Effector memory CD4-positive, alpha-beta T cell (primary cell): ENCODE results near the gene DHRS3.
"Not testable (repeated sequence)": the region's sequence is repeated elsewhere in the genome, so short reads cannot be mapped to it uniquely, and the experiment has no call there.

Experiments used
- DNase-seq, 3 donors: peaks; one replicate each; pipeline ENCODE4 v3.0.0-alpha.2; 2020
- H3K27ac ChIP-seq: 2 replicates; pipeline ENCODE4 v1.7.0; 2013; ENCODE audit warnings: mild to moderate bottlenecking, low read length, moderate library complexity; ENCODE audit not compliant: insufficient read depth, poor library complexity, severe bottlenecking
- H3K27me3 ChIP-seq: replicated peaks from 2 replicates; pipeline ENCODE4 v1.7.0; 2013; ENCODE audit warnings: mild to moderate bottlenecking, low read length; ENCODE audit not compliant: insufficient read depth, control insufficient read depth, poor library complexity, severe bottlenecking
- H3K36me3 ChIP-seq: 2 replicates; pipeline ENCODE4 v1.7.0; 2013; ENCODE audit warnings: mild to moderate bottlenecking, low read length, moderate library complexity; ENCODE audit not compliant: control insufficient read depth, insufficient read depth
- H3K4me1 ChIP-seq: 2 replicates; pipeline ENCODE4 v1.7.0; 2013; ENCODE audit warnings: low read length, mild to moderate bottlenecking; ENCODE audit not compliant: control insufficient read depth, insufficient read depth, poor library complexity, severe bottlenecking
- H3K4me3 ChIP-seq: 2 replicates; pipeline ENCODE4 v1.7.0; 2013; ENCODE audit warnings: low read length, low read depth, mild to moderate bottlenecking; ENCODE audit not compliant: insufficient read depth, poor library complexity, severe bottlenecking
- H3K9me3 ChIP-seq: 2 replicates; pipeline ENCODE4 v1.7.0; 2013; ENCODE audit warnings: mild to moderate bottlenecking, low read length, moderate library complexity; ENCODE audit not compliant: control insufficient read depth
- total RNA-seq, 3 donors: gene quantifications; one replicate each; lab custom pipeline; 2026; lab: John Stamatoyannopoulos, UW

Gene DHRS3, protein sequence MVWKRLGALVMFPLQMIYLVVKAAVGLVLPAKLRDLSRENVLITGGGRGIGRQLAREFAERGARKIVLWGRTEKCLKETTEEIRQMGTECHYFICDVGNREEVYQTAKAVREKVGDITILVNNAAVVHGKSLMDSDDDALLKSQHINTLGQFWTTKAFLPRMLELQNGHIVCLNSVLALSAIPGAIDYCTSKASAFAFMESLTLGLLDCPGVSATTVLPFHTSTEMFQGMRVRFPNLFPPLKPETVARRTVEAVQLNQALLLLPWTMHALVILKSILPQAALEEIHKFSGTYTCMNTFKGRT
- 35.0 to 50.3 (median 41.9) reads per million in 3 donors for total RNA-seq

DNA sequence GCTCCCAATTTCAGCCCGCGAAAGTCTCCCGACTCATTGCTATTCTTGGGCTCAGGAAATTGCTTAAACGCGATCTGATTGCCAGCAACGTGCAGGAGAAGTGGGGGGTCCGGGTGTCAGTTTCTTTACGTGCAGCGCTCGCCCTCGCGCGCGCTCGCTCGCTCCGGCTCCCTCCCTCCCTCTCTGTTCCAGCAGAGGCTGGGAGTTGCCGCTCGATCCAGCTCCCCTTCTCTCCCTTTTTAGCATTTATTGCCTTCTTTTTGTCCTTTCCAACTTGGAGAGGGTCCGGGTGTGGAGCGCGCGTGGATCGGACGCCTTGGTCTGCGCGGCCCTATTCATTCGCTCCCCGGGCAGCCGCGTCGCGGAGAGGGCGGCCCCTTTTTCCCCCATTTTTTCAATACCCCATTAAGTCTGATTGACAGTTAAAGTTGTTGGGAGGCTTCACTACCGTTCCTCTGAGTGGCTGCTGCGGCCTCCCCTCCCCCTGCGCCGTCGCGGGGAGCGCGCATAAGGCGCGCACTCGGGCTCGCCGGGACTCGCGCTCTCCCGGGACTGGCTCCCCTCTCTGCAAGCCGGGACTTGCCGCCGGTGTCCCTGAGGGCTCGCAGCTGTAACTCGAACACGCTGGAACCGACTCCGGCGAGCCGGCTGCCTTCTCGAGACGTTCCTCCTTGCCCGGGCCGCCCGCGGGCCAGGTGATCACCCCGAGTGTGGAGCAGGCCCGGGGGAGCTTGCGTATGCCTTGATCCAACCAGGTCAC, at the start of gene DHRS3:
TSS of gene DHRS3 (minus strand) at position 310 of the 760 bp plus-strand sequence. CDS start 862 bp downstream, outside the sequence.
- no peaks in the 10 kb centered on the region for H3K27me3 ChIP-seq
- DNase-seq = peak; percentile 43 to 59 (median 53)
- peaks cover 38% of the 10 kb centered on the region for H3K4me1 ChIP-seq
- no peaks in the 10 kb centered on the region for H3K36me3 ChIP-seq
- H3K9me3 ChIP-seq = no peaks in the 10 kb centered on the region
- H3K27ac ChIP-seq = peak within 1 kb of the TSS; percentile 79
- H3K4me3 ChIP-seq = peak within 1 kb of the TSS; percentile 96

DNA sequence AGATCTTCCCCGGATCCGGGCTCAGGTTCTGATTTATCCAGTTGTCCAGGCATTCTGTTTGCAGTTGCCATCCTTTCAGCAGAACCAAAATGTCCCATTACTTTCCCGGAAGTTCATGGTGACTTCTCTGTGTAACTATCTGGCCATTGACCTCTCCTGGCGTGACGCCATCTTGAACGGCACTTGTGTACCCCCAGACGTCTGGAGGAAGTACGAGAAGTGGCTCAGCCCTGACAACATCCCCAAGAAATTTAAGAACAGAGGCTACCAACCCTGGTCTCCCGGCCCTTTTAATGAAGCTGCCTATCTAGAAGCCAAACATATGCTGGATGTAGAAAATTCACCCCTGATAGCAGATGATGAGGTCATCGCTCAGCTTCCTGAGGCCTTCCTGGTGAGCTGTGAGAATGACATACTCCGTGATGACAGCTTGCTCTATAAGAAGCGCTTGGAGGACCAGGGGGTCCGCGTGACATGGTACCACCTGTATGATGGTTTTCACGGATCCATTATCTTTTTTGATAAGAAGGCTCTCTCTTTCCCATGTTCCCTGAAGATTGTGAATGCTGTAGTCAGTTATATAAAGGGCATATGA, 48.2 kb upstream of the DHRS3 start:
- no peak for DNase-seq
- Histone ChIP-seq H3K4me1 (no peaks in the 10 kb centered on the region), H3K36me3 (no peaks in the 10 kb centered on the region), H3K9me3 (no peaks in the 10 kb centered on the region), H3K27ac (no peak overlapping the region), H3K27me3 (no peaks in the 10 kb centered on the region), H3K4me3 (no peak overlapping the region)

DNA sequence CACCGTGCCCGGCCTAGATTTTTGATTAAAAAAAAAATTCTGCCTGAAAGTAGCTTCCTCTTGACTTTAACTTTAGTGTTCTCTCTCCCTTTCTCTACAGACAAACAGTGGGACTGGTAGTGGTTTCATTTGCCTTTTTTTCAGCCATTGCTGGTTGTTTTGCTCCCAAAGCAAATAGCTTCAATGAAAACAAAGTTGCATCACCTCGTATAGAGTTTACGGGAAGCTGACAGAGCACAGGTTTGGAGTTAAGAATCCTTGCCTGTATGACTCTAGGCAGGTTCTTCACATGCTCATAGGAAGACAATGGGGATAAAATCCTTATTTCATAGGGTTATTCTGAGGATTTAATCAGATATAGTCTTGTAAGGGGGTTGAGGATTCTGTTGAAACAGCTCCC, 47.5 kb upstream of the DHRS3 start:
- Histone ChIP-seq H3K9me3 (no peaks in the 10 kb centered on the region), H3K27me3 (no peaks in the 10 kb centered on the region), H3K4me3 (no peak overlapping the region)

DNA sequence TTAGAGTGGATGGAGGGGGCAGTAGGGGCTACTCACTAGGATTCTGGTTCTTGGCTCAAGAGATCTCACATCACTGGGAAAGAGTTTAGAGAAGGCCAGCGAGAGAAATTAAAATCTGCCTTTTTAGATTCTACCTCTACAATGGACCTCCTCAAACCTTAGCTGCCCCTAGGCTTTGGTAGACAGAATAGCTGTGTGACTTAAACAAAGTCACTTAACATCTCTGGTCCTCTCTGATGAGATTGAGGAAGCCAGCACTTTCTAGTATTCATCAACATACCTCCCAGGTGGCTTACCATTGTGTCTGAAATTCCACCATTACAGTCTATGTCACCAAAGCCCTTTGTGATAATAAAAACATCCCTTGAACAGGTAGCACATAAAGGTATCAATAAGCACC, 44.5 kb upstream of the DHRS3 start:
- Histone ChIP-seq H3K4me3 (no peak overlapping the region), H3K27me3 (no peaks in the 10 kb centered on the region), H3K4me1 (no peaks in the 10 kb centered on the region), H3K9me3 (no peaks in the 10 kb centered on the region), H3K36me3 (no peaks in the 10 kb centered on the region), H3K27ac (no peak overlapping the region)
- DNase-seq = no peak

More for the DNA sequence above, 47.5 kb upstream of the DHRS3 start:
- H3K27ac ChIP-seq = no peak overlapping the region
- no peak for DNase-seq
- no peaks in the 10 kb centered on the region for H3K36me3 ChIP-seq
- H3K4me1 ChIP-seq = no peaks in the 10 kb centered on the region

DNA sequence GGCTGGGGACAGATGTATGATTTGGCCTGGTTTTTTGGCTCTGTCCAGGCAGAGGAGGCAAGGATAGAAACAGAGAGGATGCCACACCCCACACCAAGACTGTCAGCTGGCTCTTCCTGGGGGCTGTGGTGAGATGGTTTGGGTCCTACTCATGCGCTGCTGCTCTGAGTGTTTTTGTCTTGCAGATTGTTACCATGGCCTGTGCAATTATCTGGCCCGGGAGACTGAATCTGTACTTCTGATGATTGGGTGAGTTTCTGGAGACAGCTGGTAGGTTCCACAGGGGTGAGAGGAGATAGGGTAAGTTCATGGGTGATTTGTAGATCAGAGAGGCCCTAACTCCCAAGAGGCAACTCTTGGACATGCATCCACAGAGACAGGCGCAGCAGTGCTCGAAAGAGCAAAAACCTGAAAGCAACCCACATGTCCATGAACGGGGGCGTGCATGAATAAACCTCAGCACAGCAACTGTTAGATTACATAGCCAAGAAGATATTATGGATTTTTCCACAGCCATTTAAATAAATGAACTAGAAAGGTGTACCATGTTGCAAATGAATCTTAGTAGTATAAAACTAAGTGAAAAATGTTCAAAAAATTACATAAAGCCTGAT, 43.7 kb upstream of the DHRS3 start:
- H3K4me1 ChIP-seq = no peaks in the 10 kb centered on the region
- no peak for DNase-seq
- no peaks in the 10 kb centered on the region for H3K27me3 ChIP-seq
- H3K27ac ChIP-seq = no peak overlapping the region
- H3K4me3 ChIP-seq = no peak overlapping the region
- no peaks in the 10 kb centered on the region for H3K9me3 ChIP-seq
- H3K36me3 ChIP-seq = no peaks in the 10 kb centered on the region

DNA sequence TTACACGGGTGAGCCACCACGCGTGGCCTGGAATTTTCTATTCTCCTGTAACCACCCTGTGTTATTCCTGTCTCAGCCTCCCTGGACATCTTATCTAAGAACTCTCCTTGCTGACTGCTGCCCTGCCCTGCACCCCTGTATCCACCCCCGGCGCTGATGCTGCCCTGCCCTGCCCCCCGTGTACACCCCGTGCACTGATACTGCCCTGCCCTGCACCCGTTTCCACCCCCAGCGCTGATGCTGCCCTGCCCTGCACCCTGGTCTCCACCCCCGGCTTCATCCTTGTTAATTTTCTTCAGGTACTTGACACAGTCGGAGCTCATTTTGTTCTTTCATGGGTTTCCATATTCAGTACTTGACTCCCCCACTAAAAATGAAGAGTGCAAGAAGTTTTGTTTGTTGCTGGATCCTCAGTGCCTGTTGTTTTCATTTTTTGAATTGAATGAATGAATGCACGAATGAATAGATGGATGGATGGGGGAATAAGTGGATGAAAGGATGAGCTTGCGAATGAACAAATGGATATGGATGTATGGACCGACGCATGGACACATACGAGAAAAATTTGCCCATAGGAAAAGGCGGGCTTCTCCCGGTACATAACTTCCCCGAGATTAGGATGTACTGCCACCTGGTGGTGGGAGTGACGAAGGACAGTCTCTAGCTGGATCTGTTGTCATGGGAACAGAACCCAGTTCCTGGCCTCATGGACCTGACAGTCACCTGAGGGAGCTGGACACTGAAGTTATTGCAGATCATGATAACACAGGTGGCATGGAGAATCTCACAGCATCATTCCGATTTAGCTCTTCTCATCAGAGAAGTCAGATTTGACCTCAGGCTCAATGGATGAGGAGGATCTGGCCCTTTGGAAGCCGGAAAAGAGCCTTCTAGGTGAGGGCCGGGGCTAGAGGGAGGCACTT, 40.8 kb upstream of the DHRS3 start:
- Histone ChIP-seq H3K27me3 (no peaks in the 10 kb centered on the region), H3K9me3 (no peaks in the 10 kb centered on the region), H3K4me1 (no peaks in the 10 kb centered on the region), H3K27ac (no peak overlapping the region), H3K4me3 (no peak overlapping the region), H3K36me3 (no peaks in the 10 kb centered on the region)
- DNase-seq = peak; percentile 34 to 67 (median 51)

DNA sequence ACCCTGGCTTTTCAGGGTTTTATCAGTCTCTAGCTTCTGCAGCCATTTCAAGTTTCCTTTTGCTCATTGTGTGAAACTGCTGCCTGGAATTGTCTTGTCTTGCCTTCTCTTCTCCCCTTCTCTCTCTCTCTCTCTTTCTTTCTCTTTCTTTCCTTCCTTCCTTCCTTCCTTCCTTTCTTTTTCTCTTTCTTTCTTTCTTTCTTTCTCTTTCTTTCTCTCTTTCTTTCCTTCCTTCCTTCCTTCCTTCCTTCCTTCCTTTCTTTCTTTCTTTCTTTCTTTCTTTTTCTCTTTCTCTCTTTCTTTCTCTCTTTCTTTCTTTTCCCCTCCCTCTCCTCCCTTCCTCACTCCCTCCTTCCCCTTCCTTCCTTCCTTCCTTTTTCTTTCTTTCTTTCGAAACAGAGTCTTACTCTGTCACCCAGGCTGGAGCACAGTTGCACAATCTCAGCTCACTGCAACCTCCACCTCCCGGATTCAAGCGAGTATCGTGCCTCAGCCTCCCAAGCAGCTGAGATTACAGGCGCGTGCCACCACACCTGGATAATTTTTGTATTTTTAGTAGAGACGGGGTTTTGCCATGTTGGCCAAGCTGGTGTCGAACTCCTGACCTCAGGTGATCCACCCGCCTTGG, 40.0 kb upstream of the DHRS3 start:
- not testable (repeated sequence) for H3K9me3 ChIP-seq, H3K4me1 ChIP-seq, DNase-seq, H3K27ac ChIP-seq, H3K27me3 ChIP-seq, H3K4me3 ChIP-seq, H3K36me3 ChIP-seq

DNA sequence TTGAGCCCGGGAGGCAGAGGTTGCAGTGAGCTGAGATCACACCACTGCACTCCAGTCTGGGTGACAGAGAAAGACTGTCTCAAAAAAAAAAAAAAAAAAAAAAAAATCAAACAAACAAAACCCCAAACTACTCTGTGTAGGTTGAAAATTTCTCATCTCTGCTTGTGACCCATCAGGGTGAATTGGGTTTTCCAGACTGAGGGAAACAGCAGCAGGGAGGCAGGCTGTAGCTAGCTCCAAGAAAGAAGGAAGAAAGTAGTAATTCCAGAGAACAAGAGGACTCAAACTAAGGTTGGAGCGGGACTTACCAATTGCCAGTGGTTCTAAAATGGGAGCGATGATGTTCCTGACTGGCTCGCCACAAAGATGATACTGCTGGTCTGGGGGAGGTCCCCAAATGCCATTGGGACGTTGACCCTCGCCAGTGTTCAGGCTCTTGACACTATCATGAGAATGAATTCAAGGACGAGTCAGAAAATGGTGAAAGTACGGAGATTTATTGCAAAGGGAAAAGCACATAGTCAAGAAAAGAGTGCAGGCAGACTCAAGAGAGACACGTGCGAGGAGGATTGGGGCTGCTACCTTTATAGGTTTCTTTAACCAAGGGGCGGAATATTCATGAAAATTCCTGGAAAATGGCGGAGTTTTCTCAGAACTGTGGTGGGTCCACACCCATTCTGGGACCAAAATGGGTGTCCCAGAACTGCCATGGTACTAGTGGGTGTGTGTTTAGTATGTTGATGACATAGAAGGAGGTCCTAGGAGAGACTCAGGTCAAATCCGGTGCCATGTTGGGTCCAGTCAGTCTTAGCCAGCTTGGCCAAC, 39.3 kb upstream of the DHRS3 start:
- Histone ChIP-seq H3K4me3 (no peak overlapping the region), H3K9me3 (no peaks in the 10 kb centered on the region), H3K27ac (no peak overlapping the region), H3K36me3 (no peaks in the 10 kb centered on the region), H3K4me1 (no peaks in the 10 kb centered on the region), H3K27me3 (no peaks in the 10 kb centered on the region)
- no peak for DNase-seq
